Chondrocyte (in vitro differentiated cells): ENCODE results near the gene PARD6G. TPM values are rescaled to one million over a fixed set of nuclear protein-coding genes. Genes with fewer than 3 reads are reported as not detected.
"Not testable (repeated sequence)": the region's sequence is repeated elsewhere in the genome, so short reads cannot be mapped to it uniquely, and the experiment has no call there.

Experiments
- DNase-seq: peaks from one replicate; pipeline ENCODE4 v3.0.0; 2021; ENCODE audit warnings: mixed read lengths, low spot score
- H3K27ac Mint-ChIP-seq: one replicate; pipeline ENCODE4 v1.8.0; 2021; ENCODE audit warnings: mild to moderate bottlenecking, moderate library complexity, mixed read lengths; ENCODE audit not compliant: unreplicated experiment
- H3K27me3 Mint-ChIP-seq: 2 replicates; pipeline ENCODE4 v1.8.0; 2021; ENCODE audit warnings: low read depth, mixed read lengths
- H3K36me3 Mint-ChIP-seq: 2 replicates; pipeline ENCODE4 v1.8.0; 2021; ENCODE audit warnings: low read depth, mixed read lengths
- H3K4me1 Mint-ChIP-seq: 2 replicates; pipeline ENCODE4 v1.8.0; 2021; ENCODE audit warnings: low read depth, mild to moderate bottlenecking, mixed read lengths
- H3K4me3 Mint-ChIP-seq: one replicate; pipeline ENCODE4 v1.8.0; 2021; ENCODE audit warnings: mild to moderate bottlenecking, moderate library complexity, mixed read lengths; ENCODE audit not compliant: unreplicated experiment
- H3K9me3 Mint-ChIP-seq: 2 replicates; pipeline ENCODE4 v1.8.0; 2021; ENCODE audit warnings: low read depth, mixed read lengths
- total RNA-seq: library from RNA; stranded (reverse); gene quantifications from 3 replicates; pipeline ENCODE4 v1.2.1, GENCODE V29; 2021
- TF ChIP-seq, protein P1 (sequence below): fragments of 200-600 bp; sonication (generic); IDR thresholded peaks from 2 replicates; pipeline ENCODE4 v1.5.0; 2021; ENCODE audit warnings: antibody characterized with exemption, mild to moderate bottlenecking, moderate library complexity

The PARD6G gene
- total RNA-seq, 1 donor from 2014 or later, result 17.7 TPM

DNA sequence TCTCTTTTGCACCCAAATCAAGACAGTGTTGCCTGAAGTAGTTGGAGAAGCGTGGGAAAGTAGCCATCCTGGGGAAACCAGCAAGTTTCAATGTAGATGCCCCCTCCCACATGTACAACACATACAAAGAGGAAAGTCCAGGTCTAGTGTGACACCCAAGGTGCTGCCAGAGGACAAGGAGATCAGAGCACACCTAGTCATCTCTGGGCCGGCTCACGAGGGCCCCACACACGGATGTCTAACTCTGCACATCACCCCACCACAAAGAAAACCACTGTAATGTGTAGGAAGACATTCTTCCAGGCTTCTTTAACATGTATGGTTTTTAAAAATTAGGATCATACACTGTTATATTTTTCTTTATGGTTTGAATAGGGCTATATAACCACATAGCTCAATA lies 21.6 kb downstream of the PARD6G start:
- Mint-ChIP-seq H3K4me3 (no peak overlapping the region), H3K27ac (peak overlapping the region; percentile 92), H3K36me3 (peaks cover 1% of the 10 kb centered on the region), H3K27me3 (no peaks in the 10 kb centered on the region), H3K4me1 (peaks cover 32% of the 10 kb centered on the region), H3K9me3 (peaks cover 6% of the 10 kb centered on the region)
- TF ChIP-seq, protein P1, sequence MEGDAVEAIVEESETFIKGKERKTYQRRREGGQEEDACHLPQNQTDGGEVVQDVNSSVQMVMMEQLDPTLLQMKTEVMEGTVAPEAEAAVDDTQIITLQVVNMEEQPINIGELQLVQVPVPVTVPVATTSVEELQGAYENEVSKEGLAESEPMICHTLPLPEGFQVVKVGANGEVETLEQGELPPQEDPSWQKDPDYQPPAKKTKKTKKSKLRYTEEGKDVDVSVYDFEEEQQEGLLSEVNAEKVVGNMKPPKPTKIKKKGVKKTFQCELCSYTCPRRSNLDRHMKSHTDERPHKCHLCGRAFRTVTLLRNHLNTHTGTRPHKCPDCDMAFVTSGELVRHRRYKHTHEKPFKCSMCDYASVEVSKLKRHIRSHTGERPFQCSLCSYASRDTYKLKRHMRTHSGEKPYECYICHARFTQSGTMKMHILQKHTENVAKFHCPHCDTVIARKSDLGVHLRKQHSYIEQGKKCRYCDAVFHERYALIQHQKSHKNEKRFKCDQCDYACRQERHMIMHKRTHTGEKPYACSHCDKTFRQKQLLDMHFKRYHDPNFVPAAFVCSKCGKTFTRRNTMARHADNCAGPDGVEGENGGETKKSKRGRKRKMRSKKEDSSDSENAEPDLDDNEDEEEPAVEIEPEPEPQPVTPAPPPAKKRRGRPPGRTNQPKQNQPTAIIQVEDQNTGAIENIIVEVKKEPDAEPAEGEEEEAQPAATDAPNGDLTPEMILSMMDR, result no peak
- DNase-seq, result no peak

DNA sequence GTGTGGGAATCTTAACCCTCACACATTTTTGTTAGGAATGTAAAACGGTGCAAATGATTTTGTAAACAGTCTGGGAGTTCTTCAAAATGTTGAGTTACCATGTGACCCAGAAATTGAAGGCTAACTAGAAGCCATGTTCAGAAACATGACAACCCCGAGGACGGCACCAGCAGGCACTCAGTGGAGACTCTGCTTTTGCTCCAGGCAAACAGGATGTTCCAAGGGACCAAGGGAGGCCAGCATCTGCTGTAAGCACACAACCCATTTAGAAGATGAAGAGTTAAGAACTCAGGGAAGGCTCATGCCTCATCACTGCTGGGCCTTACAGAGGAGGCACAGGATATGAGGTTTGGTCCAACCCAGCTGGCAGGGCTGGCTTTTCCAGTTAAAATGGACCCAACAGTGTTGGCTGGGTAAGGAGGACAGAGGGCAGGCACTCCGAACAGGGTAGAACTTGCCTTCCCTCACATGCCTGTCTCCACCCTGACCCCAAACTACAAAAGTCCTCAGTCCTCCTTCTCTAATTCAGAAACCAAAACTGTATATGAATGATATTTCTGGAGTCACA lies 23.6 kb downstream of the PARD6G start:
- TF ChIP-seq, protein P1, result no peak
- Mint-ChIP-seq H3K36me3 (peaks cover 1% of the 10 kb centered on the region), H3K4me3 (no peak overlapping the region), H3K27ac (peak overlapping the region; percentile 51), H3K27me3 (no peaks in the 10 kb centered on the region), H3K4me1 (peaks cover 32% of the 10 kb centered on the region), H3K9me3 (peaks cover 6% of the 10 kb centered on the region)
- DNase-seq, result no peak

DNA sequence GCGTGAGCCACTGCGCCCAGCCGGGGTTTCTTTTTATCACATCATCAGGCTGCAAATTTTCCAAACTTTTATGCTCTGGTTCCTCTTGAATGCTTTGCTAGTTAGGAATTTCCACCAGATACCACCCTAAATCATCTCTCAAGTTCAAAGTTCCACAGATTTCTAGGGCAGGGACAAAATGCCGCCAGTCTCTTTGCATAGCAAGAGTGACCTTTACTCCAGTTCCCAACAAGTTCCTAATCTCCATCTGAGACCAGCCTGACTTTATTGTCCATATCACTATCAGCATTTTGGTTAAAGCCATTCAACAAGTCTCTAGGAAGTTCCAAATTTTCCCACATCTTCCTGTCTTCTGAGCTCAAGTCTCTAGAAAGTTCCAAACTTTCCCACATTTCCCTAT lies 27.8 kb downstream of the PARD6G start:
- not testable (repeated sequence) for H3K4me1 Mint-ChIP-seq, H3K36me3 Mint-ChIP-seq, H3K27me3 Mint-ChIP-seq

DNA sequence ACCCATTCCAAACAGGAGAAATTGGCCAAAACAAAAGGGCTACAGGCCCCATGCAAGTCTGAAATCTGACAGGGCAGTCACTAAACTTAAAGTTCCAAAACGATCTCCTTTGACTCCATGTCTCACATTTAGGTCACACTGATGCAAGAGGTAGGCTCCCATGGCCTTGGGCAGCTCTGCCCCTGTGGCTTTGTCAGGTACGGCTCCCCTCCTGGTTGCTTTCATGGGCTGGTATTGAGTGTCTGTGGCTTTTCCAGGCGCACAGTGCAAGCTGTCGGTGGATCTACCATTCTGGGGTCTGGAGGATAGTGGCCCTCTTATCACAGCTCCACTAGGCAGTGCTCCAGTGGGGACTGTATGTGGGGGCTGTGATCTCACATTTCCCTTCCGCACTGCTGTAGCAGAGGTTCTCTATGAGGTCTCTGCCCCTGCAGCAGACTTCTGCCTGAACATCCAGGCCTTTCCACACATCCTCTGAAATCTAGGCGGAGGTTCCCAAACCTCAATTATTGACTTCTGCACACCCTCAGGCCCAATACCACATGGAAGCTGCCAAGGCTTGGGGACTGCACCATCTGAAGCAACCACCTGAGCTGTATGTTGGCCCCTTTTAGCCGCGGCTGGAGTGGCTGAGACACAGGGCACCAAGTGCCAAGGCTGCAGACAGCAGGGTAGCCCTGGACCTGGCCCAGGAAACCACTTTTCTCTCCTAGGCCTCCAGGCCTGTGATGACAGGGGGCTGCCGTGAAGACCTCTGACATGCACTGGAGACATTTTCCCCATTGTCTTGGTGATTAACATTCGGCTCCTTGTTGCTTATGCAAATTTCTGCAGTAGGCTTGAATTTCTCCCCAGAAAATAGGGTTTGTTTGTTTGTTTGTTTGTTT lies 28.7 kb downstream of the PARD6G start:
- peaks cover 9% of the 10 kb centered on the region for H3K9me3 Mint-ChIP-seq

More for the DNA sequence above, 27.8 kb downstream of the PARD6G start:
- H3K4me3 Mint-ChIP-seq, H3K27ac Mint-ChIP-seq, DNase-seq, H3K9me3 Mint-ChIP-seq: not testable (repeated sequence)

DNA sequence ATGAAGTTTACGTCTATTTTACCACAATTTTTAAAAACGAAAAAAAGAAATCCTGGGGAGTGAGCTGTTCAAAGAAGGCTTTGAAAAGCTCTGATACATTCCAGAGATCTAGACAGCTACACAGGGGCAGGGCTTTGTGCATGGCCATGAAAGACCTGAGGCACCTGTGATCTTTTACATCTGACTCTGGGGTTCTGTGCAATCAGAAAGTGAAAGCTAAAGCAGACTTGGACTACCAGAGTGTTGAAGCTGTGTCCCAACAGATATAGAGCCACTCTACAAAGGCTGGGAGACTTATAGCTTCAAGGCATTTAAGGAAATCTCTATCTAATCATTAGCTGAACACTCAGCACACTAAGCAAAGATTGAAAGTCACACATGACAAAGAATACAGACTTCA lies 34.1 kb downstream of the PARD6G start:
- no peak for DNase-seq
- TF ChIP-seq, protein P1, result no peak
- Mint-ChIP-seq H3K9me3 (peaks cover 3% of the 10 kb centered on the region), H3K4me3 (no peak overlapping the region), H3K27ac (no peak overlapping the region), H3K27me3 (no peaks in the 10 kb centered on the region), H3K36me3 (no peaks in the 10 kb centered on the region), H3K4me1 (peaks cover 11% of the 10 kb centered on the region)

More for the DNA sequence above, 28.7 kb downstream of the PARD6G start:
- TF ChIP-seq, protein P1, result no peak
- no peak overlapping the region for H3K27ac Mint-ChIP-seq
- DNase-seq, result no peak
- no peak overlapping the region for H3K4me3 Mint-ChIP-seq
- H3K27me3 Mint-ChIP-seq, result no peaks in the 10 kb centered on the region
- peaks cover 1% of the 10 kb centered on the region for H3K36me3 Mint-ChIP-seq
- H3K4me1 Mint-ChIP-seq, result peaks cover 2% of the 10 kb centered on the region
